ENCODE measurements around the gene TFPI2.
"Not testable (repeated sequence)": the region's sequence is repeated elsewhere in the genome, so short reads cannot be mapped to it uniquely, and the experiment has no call there.

The TFPI2 gene

GRCh38 chr7:93890464-93891068 is at the start of gene TFPI2:
Gene TFPI2 (minus strand): TSS chr7:93890753. CDS start chr7:93890678, 75 bp downstream.
- DNase-seq (ENCODE audit: low read depth in 2 of 3, low spot score in 1 of 3) = no peak

GRCh38 chr7:93938293-93938692 is 47.7 kb upstream of the TFPI2 start:
- no peak for DNase-seq (ENCODE audit: low read depth in 2 of 3, low spot score in 1 of 3)

GRCh38 chr7:93937818-93938217 is 47.3 kb upstream of the TFPI2 start:
- DNase-seq (ENCODE audit: low read depth in 2 of 3, low spot score in 1 of 3) = no peak

- DNase-seq (ENCODE audit: low read depth in 2 of 3, low spot score in 1 of 3) = no peak
These were observed 44.5 kb upstream of the TFPI2 start for GRCh38 chr7:93935102-93935501.

GRCh38 chr7:93933156-93933555 is 42.6 kb upstream of the TFPI2 start:
- no peak for DNase-seq (ENCODE audit: low read depth in 2 of 3, low spot score in 1 of 3)

- DNase-seq (ENCODE audit: low read depth in 2 of 3, low spot score in 1 of 3) = no peak
These were observed 41.1 kb upstream of the TFPI2 start for GRCh38 chr7:93931655-93932054.

GRCh38 chr7:93927585-93927984 is 37.0 kb upstream of the TFPI2 start:
- no peak for DNase-seq (ENCODE audit: low read depth in 2 of 3, low spot score in 1 of 3)

GRCh38 chr7:93926800-93927199 is 36.2 kb upstream of the TFPI2 start:
- DNase-seq (ENCODE audit: low read depth in 2 of 3, low spot score in 1 of 3) = no peak

- DNase-seq (ENCODE audit: low read depth in 2 of 3, low spot score in 1 of 3) = no peak
These were observed 33.4 kb upstream of the TFPI2 start for GRCh38 chr7:93923942-93924341.

- DNase-seq (ENCODE audit: low read depth in 2 of 3, low spot score in 1 of 3) = no peak
These were observed 32.7 kb upstream of the TFPI2 start for GRCh38 chr7:93923296-93923695.

- peak in 1 of 3 donors; percentile 12 for DNase-seq (ENCODE audit: low read depth in 2 of 3, low spot score in 1 of 3)
These were observed 31.3 kb upstream of the TFPI2 start, which contains the start of gene GNG11 for GRCh38 chr7:93921607-93922566. Gene GNG11 (plus strand): TSS chr7:93921735. CDS start chr7:93922138, 403 bp downstream.

GRCh38 chr7:93921186-93921585 is 30.6 kb upstream of the TFPI2 start:
- DNase-seq (ENCODE audit: low read depth in 2 of 3, low spot score in 1 of 3) = no peak

GRCh38 chr7:93920496-93921182 is 30.1 kb upstream of the TFPI2 start:
- no peak for DNase-seq (ENCODE audit: low read depth in 2 of 3, low spot score in 1 of 3)

- DNase-seq (ENCODE audit: low read depth in 2 of 3, low spot score in 1 of 3) = not testable (repeated sequence)
These were observed 25.8 kb upstream of the TFPI2 start for GRCh38 chr7:93916315-93916714.

- not testable (repeated sequence) for DNase-seq (ENCODE audit: low read depth in 2 of 3, low spot score in 1 of 3)
These were observed 25.3 kb upstream of the TFPI2 start for GRCh38 chr7:93915888-93916287.

- not testable (repeated sequence) for DNase-seq (ENCODE audit: low read depth in 2 of 3, low spot score in 1 of 3)
These were observed 24.8 kb upstream of the TFPI2 start for GRCh38 chr7:93915206-93915842.

GRCh38 chr7:93914581-93915066 is 24.1 kb upstream of the TFPI2 start:
- no peak for DNase-seq (ENCODE audit: low read depth in 2 of 3, low spot score in 1 of 3)

GRCh38 chr7:93913197-93913596 is 22.6 kb upstream of the TFPI2 start:
- no peak for DNase-seq (ENCODE audit: low read depth in 2 of 3, low spot score in 1 of 3)

GRCh38 chr7:93911661-93912060 is 21.1 kb upstream of the TFPI2 start:
- DNase-seq (ENCODE audit: low read depth in 2 of 3, low spot score in 1 of 3) = not testable (repeated sequence)

- DNase-seq (ENCODE audit: low read depth in 2 of 3, low spot score in 1 of 3) = not testable (repeated sequence)
These were observed 20.7 kb upstream of the TFPI2 start for GRCh38 chr7:93911242-93911641.
